GM23338 (cell line): ENCODE data around the gene INPP4B. TPM values are rescaled to one million over a fixed set of nuclear protein-coding genes. Genes with fewer than 3 reads are reported as not detected.
A peak's percentile ranks its signal among the peaks of the same experiment; 100 is the strongest.

Experiments used
- ATAC-seq: fragments of 200-7000 bp; cut with Tn5 transposase; 3 replicates; pipeline ENCODE4 v1.9.1; 2020
- DNase-seq: peaks from one replicate; pipeline ENCODE4 v3.0.0-alpha.2; 2015; ENCODE audit warnings: low spot score
- H2AFZ ChIP-seq: fragments of 200-600 bp; sonication (generic); 2 replicates; pipeline ENCODE4 v1.8.0; 2016; ENCODE audit warnings: antibody characterized with exemption, mild to moderate bottlenecking, moderate library complexity
- H3F3A ChIP-seq: fragments of 200-600 bp; sonication (generic); replicated peaks from 2 replicates; pipeline ENCODE4 v1.8.0; 2017; ENCODE audit warnings: antibody characterized with exemption, mixed run types, low read depth
- H3K27ac ChIP-seq: fragments of 200-600 bp; sonication (generic); 2 replicates; pipeline ENCODE4 v1.6.1; 2016; ENCODE audit warnings: low read depth
- H3K27me3 ChIP-seq: fragments of 200-600 bp; sonication (generic); 2 replicates; pipeline ENCODE4 v1.8.0; 2016; ENCODE audit warnings: mild to moderate bottlenecking, mixed run types, moderate library complexity; ENCODE audit not compliant: insufficient read depth
- H3K36me3 ChIP-seq: fragments of 200-600 bp; sonication (generic); 2 replicates; pipeline ENCODE4 v1.8.0; 2016; ENCODE audit warnings: mild to moderate bottlenecking; ENCODE audit not compliant: insufficient read depth
- H3K4me1 ChIP-seq: fragments of 200-600 bp; sonication (generic); 2 replicates; pipeline ENCODE4 v1.8.0; 2016; ENCODE audit warnings: mild to moderate bottlenecking, moderate library complexity; ENCODE audit not compliant: insufficient read depth
- H3K4me2 ChIP-seq: fragments of 200-600 bp; sonication (generic); 2 replicates; pipeline ENCODE4 v1.7.1; 2017; ENCODE audit warnings: mixed run types
- H3K4me3 ChIP-seq: fragments of 200-600 bp; sonication (generic); 2 replicates; pipeline ENCODE4 v1.6.1; 2016; ENCODE audit warnings: mixed run types
- H3K79me2 ChIP-seq: fragments of 200-600 bp; sonication (generic); replicated peaks from 2 replicates; pipeline ENCODE4 v1.8.0; 2017; ENCODE audit warnings: mild to moderate bottlenecking; ENCODE audit not compliant: insufficient read depth
- H3K9me2 ChIP-seq: fragments of 200-600 bp; sonication (generic); 2 replicates; pipeline ENCODE4 v1.8.0; 2017; ENCODE audit not compliant: insufficient read depth
- H4K20me1 ChIP-seq: fragments of 200-600 bp; sonication (generic); replicated peaks from 2 replicates; pipeline ENCODE4 v1.8.0; 2017; ENCODE audit warnings: mild to moderate bottlenecking; ENCODE audit not compliant: insufficient read depth
- H3K27ac Mint-ChIP-seq: 2 replicates; pipeline ENCODE4 v1.8.0; 2020; ENCODE audit warnings: inconsistent platforms, mild to moderate bottlenecking, moderate library complexity, mixed read lengths
- H3K27me3 Mint-ChIP-seq: 3 replicates; pipeline ENCODE4 v1.8.0; 2022; ENCODE audit warnings: low read depth, mild to moderate bottlenecking, moderate library complexity, mixed read lengths, inconsistent platforms; ENCODE audit not compliant: insufficient read depth, poor library complexity
- H3K36me3 Mint-ChIP-seq: 3 replicates; pipeline ENCODE4 v1.8.0; 2021; ENCODE audit warnings: low read depth, mild to moderate bottlenecking, inconsistent platforms, moderate library complexity, mixed read lengths
- H3K4me1 Mint-ChIP-seq: 3 replicates; pipeline ENCODE4 v1.8.0; 2020; ENCODE audit warnings: mild to moderate bottlenecking, inconsistent platforms, mixed read lengths
- H3K4me3 Mint-ChIP-seq: 3 replicates; pipeline ENCODE4 v1.8.0; 2021; ENCODE audit warnings: moderate library complexity, mild to moderate bottlenecking, inconsistent platforms, mixed read lengths
- H3K9me3 Mint-ChIP-seq: 3 replicates; pipeline ENCODE4 v1.8.0; 2020; ENCODE audit warnings: moderate library complexity, mild to moderate bottlenecking, inconsistent platforms, mixed read lengths
- CREB1 ChIP-seq: fragments of 250-450 bp; sonication (Bioruptor Pico); IDR thresholded peaks from 2 replicates; pipeline ENCODE4 v1.5.0; 2020; ENCODE audit warnings: low read depth, mild to moderate bottlenecking, moderate library complexity
- CTCF ChIP-seq, 2 experiments: fragments of 200-600 bp in 1 of 2; sonication (generic) in 1 of 2; conservative IDR thresholded peaks; 2 replicates each; pipeline versions ENCODE4 v1.5.1 to v1.6.1; 2016 to 2017; ENCODE audit warnings: antibody characterized with exemption in 2 of 2, low read depth in 2 of 2, mild to moderate bottlenecking in 2 of 2, moderate library complexity in 1 of 2
- ETS1 ChIP-seq: IDR thresholded peaks from 2 replicates; pipeline ENCODE4 v1.6.1; 2016; ENCODE audit warnings: antibody characterized with exemption
- EZH2phosphoT487 ChIP-seq: fragments of 200-600 bp; sonication (generic); IDR thresholded peaks from one replicate; pipeline ENCODE4 v1.8.1; 2018; ENCODE audit warnings: antibody characterized with exemption; ENCODE audit not compliant: unreplicated experiment
- NANOG ChIP-seq: IDR thresholded peaks from 2 replicates; pipeline ENCODE4 v1.6.1; 2016; ENCODE audit warnings: antibody characterized with exemption, borderline replicate concordance
- STAT1 ChIP-seq: IDR thresholded peaks from one replicate; pipeline ENCODE4 v1.6.1; 2016; ENCODE audit warnings: antibody characterized with exemption; ENCODE audit not compliant: unreplicated experiment
- ZNF114 ChIP-seq: fragments of 250-450 bp; sonication (Bioruptor Pico); IDR thresholded peaks from 2 replicates; pipeline ENCODE4 v1.5.0; 2020; ENCODE audit warnings: mild to moderate bottlenecking, moderate library complexity
- ZNF331 ChIP-seq: fragments of 250-450 bp; sonication (Bioruptor Pico); IDR thresholded peaks from 2 replicates; pipeline ENCODE4 v1.5.0; 2020; ENCODE audit warnings: low read depth, mild to moderate bottlenecking, moderate library complexity
- polyA plus RNA-seq: library from polyadenylated mRNA; unstranded; fragments of >200 nt; fragmentation: Nextera tagmentation; extraction: Ambion mirVana; gene quantifications from 2 replicates; pipeline ENCODE4 v1.2.1, GENCODE V29; 2016
- total RNA-seq: library from RNA; depleted of rRNA; stranded (reverse); fragments of >200 nt; shearing (Covaris generic); gene quantifications from 2 replicates; pipeline ENCODE4 v1.2.3, GENCODE V29; 2014
- TF ChIP-seq, protein P1 (sequence below): fragments of 250-450 bp; sonication (Bioruptor Pico); IDR thresholded peaks from 2 replicates; pipeline ENCODE4 v1.5.0; 2020; ENCODE audit warnings: mild to moderate bottlenecking, moderate library complexity

INPP4B gene
- total and polyA plus RNA-seq, 2 experiments from 2014 or later = 0.11 to 0.14 TPM

DNA sequence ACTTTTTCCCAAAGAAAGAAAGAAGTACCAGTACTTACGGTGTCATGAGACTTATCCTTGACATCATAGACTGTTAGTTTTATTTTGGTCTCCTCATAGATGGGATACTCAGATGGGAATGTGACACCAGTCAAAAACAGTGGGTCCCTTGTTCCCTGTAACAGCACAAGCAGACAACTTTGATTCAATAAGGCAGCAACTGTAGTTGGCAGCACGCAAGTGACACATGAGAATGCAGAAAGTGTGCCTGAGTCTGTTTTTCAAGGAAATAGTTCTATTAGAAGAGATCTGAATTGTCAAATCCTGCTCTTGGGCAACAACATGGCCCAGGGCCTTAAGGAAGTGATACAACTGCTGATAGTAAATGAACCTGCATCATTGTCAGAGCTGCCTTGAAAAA, 443.2 kb downstream of the INPP4B start (continued):
- no peak for TF ChIP-seq STAT1
- TF ChIP-seq, protein P1, sequence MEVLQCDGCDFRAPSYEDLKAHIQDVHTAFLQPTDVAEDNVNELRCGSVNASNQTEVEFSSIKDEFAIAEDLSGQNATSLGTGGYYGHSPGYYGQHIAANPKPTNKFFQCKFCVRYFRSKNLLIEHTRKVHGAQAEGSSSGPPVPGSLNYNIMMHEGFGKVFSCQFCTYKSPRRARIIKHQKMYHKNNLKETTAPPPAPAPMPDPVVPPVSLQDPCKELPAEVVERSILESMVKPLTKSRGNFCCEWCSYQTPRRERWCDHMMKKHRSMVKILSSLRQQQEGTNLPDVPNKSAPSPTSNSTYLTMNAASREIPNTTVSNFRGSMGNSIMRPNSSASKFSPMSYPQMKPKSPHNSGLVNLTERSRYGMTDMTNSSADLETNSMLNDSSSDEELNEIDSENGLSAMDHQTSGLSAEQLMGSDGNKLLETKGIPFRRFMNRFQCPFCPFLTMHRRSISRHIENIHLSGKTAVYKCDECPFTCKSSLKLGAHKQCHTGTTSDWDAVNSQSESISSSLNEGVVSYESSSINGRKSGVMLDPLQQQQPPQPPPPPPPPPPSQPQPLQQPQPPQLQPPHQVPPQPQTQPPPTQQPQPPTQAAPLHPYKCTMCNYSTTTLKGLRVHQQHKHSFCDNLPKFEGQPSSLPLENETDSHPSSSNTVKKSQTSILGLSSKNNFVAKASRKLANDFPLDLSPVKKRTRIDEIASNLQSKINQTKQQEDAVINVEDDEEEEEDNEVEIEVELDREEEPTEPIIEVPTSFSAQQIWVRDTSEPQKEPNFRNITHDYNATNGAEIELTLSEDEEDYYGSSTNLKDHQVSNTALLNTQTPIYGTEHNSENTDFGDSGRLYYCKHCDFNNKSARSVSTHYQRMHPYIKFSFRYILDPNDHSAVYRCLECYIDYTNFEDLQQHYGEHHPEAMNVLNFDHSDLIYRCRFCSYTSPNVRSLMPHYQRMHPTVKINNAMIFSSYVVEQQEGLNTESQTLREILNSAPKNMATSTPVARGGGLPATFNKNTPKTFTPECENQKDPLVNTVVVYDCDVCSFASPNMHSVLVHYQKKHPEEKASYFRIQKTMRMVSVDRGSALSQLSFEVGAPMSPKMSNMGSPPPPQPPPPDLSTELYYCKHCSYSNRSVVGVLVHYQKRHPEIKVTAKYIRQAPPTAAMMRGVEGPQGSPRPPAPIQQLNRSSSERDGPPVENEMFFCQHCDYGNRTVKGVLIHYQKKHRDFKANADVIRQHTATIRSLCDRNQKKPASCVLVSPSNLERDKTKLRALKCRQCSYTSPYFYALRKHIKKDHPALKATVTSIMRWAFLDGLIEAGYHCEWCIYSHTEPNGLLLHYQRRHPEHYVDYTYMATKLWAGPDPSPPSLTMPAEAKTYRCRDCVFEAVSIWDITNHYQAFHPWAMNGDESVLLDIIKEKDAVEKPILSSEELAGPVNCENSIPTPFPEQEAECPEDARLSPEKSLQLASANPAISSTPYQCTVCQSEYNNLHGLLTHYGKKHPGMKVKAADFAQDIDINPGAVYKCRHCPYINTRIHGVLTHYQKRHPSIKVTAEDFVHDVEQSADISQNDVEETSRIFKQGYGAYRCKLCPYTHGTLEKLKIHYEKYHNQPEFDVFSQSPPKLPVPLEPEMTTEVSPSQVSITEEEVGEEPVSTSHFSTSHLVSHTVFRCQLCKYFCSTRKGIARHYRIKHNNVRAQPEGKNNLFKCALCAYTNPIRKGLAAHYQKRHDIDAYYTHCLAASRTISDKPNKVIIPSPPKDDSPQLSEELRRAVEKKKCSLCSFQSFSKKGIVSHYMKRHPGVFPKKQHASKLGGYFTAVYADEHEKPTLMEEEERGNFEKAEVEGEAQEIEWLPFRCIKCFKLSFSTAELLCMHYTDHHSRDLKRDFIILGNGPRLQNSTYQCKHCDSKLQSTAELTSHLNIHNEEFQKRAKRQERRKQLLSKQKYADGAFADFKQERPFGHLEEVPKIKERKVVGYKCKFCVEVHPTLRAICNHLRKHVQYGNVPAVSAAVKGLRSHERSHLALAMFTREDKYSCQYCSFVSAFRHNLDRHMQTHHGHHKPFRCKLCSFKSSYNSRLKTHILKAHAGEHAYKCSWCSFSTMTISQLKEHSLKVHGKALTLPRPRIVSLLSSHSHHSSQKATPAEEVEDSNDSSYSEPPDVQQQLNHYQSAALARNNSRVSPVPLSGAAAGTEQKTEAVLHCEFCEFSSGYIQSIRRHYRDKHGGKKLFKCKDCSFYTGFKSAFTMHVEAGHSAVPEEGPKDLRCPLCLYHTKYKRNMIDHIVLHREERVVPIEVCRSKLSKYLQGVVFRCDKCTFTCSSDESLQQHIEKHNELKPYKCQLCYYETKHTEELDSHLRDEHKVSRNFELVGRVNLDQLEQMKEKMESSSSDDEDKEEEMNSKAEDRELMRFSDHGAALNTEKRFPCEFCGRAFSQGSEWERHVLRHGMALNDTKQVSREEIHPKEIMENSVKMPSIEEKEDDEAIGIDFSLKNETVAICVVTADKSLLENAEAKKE = no peak
- TF ChIP-seq ZNF331 (CRISPR knock-in tag) = no peak
- TF ChIP-seq ZNF114 (CRISPR knock-in tag) = no peak

GRCh38 chr4:142402156-142402555, 443.9 kb downstream of the INPP4B start:
- Histone ChIP-seq H2AFZ (0 out of 2 replicates have a peak overlapping the region, but pooled peaks have one; percentile 48), H3K9me2 (no peaks in the 10 kb centered on the region), H3K4me3 (no peak overlapping the region), H3K36me3 (no peaks in the 10 kb centered on the region), H3K27me3 (no peaks in the 10 kb centered on the region), H3K4me2 (peak overlapping the region; percentile 6), H3F3A (no peaks in the 10 kb centered on the region), H3K79me2 (no peaks in the 10 kb centered on the region), H4K20me1 (no peaks in the 10 kb centered on the region), H3K4me1 (peaks cover 57% of the 10 kb centered on the region), H3K27ac (0 out of 2 replicates have a peak overlapping the region, but pooled peaks have one; percentile 3)
- no peaks in the 10 kb centered on the region for H3K9me3 Mint-ChIP-seq
- ATAC-seq (no peak), DNase-seq (no peak)
- no peaks in the 10 kb centered on the region for H3K36me3 Mint-ChIP-seq
- H3K4me3 Mint-ChIP-seq = no peak overlapping the region
- H3K27me3 Mint-ChIP-seq = peaks cover 2% of the 10 kb centered on the region
- peaks cover 50% of the 10 kb centered on the region for H3K4me1 Mint-ChIP-seq
- H3K27ac Mint-ChIP-seq = peak overlapping the region; percentile 76
- TF ChIP-seq CREB1 (no peak), ZNF331 (CRISPR knock-in tag) (no peak), ZNF114 (CRISPR knock-in tag) (no peak), EZH2phosphoT487 (no peak), ETS1 (no peak), CTCF (conservative IDR thresholded peaks at IDR 0.05; ENCODE audit: low read depth in 2 of 2) (no peak), NANOG (no peak)
